NCI-H460 (cell line): ENCODE measurements around the gene MRPS16. TPM values are rescaled to one million over a fixed set of nuclear protein-coding genes. Genes with fewer than 3 reads are reported as not detected.
"Not testable (repeated sequence)": the region's sequence is repeated elsewhere in the genome, so short reads cannot be mapped to it uniquely, and the experiment has no call there.

Experiments used
- DNase-seq: peaks from one replicate; pipeline ENCODE4 v3.0.0-alpha.2; 2016; ENCODE audit warnings: low read depth; ENCODE audit errors: extremely low read depth
- polyA plus RNA-seq: library from polyadenylated mRNA; depleted of rRNA; stranded (reverse); fragments of >200 nt; gene quantifications from 2 replicates; pipeline ENCODE4 v1.2.3, GENCODE V29; 2014; cell fraction: nucleus; rRNA removed
- total RNA-seq: library from RNA; depleted of rRNA; stranded (reverse); fragments of >200 nt; shearing (Covaris generic); gene quantifications from 2 replicates; pipeline ENCODE4 v1.2.3, GENCODE V29; 2014; rRNA removed

MRPS16 gene
- 141 and 150 TPM in 2 replicates for total RNA-seq
- polyA plus RNA-seq = 88.3 and 93.5 TPM in 2 replicates

DNA sequence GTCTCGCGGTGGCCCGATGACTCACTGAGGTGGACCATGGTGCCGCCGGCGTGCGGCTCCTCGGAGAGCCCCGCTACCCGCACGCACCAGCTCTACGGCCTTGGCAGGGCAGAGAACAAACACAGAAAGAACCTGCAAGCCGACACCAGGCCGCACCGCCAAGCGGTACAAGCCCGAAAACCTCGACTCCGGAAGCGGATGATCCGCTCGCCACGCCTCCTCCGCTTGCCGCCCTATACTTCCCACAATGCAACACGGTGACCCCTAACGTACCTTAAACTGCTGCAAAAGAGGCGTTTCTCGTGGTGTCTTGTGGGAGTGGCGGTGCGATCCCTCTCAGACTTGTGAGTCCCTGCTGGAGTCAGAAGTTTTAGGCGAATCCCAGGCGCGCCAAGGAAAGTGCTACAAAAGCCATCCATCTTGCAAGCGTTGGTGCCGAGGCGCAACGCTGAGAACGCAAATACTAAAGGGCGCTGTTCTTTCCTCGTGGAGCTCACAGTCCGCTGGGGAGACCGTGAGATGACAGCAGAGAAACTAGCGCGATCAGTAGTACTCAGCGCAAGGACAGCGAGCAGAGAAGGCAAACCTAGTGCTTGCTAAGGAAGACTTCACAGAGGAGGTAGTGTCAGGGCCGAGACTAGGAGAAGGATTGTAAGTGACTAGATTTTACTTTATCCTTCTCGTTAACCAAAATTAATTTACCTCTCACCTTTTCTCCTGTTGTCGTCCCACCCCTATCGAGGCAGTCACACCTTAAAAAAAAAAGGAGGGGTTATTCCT, at the start of gene MRPS16:
MRPS16 (minus strand) TSS at position 200 of the 780 bp plus-strand sequence; CDS start at position 38, 162 bp downstream.
- DNase-seq = peak; percentile 96

- no peak for DNase-seq
Observed at GRCh38 chr10:73296946-73297345, 44.5 kb upstream of the MRPS16 start.

DNA sequence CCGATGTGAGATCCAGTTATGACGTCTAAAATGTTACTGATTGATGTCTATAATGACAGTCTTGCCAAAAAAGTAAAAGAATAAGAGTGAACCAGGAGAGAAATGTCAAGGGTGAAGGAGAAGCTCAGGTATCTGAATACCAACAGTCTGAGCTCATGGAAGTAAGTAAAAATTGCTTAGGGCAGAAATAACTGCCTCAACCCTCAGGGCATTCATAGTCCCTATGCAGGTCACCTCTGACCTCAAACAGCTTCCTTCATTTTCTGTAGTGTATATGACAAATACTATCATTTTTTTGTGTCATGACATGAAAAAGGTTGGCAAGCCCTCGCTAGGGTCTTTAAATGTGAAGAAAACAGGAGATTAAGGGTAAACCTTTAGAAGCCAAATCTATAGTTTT, 41.0 kb upstream of the MRPS16 start:
- no peak for DNase-seq

GRCh38 chr10:73289958-73290357, 37.5 kb upstream of the MRPS16 start:
- DNase-seq = no peak

GRCh38 chr10:73287441-73287840, 35.0 kb upstream of the MRPS16 start:
- no peak for DNase-seq

- DNase-seq = no peak
Observed at GRCh38 chr10:73281097-73281496, 28.7 kb upstream of the MRPS16 start.

DNA sequence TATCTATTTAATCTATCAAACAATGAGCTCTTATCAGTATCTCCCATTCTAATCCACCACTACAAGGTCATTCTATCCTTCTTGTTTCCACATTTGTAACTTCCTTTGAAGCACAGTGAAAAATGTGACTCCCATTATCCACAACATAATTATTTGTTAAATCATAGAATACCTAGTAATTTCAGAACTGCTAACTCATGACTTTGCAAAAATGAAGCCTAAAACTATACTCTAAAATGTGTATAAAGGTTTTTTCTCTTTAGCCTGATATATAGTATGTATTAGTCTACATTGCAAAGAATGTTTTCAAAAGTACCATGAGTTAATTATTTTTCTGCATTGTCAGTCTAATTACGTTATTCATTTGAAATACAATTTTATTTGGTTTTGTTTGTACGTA, 12.0 kb upstream of the MRPS16 start:
- DNase-seq = no peak

DNA sequence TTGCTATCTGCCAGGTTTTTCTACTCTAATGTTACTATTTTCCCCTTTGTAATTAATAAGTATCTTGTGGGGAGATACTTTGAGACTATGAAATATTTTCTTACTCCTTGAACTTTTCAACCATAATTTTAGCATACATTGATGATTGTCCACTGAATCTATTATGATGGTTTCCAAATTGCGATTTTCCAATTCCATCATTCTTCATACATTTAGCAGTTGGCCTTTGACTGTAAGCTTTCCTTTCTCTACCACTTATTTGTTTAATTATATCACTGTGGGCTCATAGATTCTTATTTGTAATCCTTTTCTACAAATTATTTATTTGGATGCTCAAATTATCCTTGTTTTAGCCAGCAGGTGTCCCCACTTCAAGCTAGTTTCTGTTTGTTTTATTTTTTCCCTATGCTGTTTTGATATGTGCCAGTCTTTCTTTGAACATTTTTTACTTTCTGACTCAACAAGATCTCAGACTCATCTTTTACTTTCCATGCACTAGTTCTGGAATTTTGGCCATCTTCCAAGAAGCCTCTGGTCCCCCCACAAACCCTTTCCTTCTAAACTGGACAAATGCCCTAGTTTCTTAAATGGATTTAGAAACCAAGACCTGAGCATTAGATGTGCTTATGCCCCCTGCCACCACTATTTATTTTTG, 11.4 kb upstream of the MRPS16 start:
- peak; percentile 30 for DNase-seq

- DNase-seq = no peak
Observed at GRCh38 chr10:73262880-73263555, 10.6 kb upstream of the MRPS16 start.

- peak; percentile 90 for DNase-seq
Observed at GRCh38 chr10:73262105-73262730, 9.8 kb upstream of the MRPS16 start.

DNA sequence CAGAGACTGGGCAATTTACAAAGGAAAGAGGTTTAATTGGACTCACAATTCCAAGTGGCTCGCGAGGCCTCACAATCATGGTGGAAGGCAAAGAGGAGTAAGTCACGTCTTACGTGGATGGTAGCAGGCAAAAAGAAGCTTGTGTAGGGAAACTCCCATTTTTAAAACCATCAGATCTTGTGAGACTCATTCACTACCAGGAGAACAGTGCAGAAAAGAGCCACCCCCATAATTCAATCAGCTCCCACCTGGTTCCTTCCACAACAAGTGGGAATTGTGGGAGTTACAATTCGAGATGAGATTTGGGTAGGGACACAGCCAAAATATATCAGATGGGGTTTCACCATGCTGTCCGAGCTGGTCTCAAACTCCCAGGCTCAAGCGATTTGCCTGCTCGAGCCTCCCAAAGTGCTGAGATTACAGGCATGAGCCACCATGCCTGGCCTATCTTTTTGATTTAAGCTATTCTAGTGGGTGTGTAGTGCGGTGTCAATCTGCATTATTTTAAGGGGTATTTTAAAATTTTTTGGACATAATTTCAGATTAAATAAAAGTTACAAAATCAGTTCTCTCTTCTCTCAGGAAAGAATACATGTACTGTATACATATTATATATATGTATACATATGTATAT, 9.0 kb upstream of the MRPS16 start:
- no peak for DNase-seq

GRCh38 chr10:73258612-73259011, 6.2 kb upstream of the MRPS16 start:
- DNase-seq = not testable (repeated sequence)

GRCh38 chr10:73253225-73253555, 746 bp upstream of the MRPS16 start:
- DNase-seq = no peak

DNA sequence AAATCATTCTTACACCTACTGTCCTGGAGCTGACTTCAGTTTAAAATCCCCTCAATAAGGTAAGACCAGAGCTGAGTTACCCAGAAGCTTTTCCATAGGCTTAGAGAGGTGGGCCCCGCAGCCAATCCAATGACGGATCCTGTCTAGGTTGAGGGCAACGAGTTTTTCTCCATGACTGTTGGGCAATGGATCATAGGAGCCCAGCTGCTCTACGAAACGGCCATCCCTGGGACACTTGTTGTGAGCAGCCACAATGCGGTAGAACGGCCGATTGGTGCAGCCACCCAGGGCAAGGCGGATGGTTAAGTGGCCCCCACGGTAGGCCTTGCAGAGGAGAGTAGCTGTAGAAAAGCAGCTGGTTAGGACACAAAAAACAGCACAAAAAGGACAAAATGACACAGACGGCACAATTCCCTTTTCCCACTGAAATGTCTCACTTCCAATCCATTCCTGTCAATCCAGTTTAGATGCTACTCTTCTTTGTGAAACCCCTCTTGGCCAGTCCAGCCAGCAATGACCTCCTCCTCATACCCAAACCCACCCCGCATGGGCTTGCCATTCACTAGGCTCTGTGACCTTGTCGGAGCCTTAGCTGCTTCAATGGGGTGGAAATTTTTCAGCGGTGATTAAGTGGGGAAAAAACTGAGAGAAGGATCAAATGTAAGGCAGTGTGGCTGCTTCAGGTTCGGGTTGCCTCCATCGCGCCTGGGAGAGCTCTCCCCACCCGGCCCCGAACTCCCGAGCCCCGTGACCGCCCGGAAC, 580 bp downstream of the MRPS16 start:
- no peak for DNase-seq

DNA sequence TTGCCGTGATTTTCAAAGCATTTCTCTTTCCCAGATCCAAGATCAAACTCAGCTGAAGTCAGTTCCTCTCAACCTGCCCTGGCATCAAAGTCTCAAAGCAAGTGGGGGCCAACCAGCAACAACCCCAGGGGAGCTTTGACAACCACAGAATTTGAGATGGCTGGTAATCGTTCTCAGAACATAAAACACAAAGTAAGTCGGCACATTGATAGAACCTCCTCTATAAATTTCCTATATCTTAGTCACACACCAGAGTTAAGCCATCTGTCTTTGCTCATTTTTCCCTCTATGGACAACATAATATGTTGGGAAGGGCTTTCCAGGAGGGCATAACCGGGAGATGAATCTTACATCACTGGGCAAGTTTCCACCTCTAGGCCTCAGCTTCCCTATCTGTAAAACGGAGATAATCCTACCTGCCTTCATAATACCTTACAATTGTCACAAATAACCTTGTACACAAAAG, 4.2 kb downstream of the MRPS16 start:
- no peak for DNase-seq

- DNase-seq = no peak
Observed at GRCh38 chr10:73247509-73248258, 4.8 kb downstream of the MRPS16 start.

GRCh38 chr10:73246646-73247508, 5.6 kb downstream of the MRPS16 start, which contains the start of gene DNAJC9:
Gene DNAJC9, minus strand, starts transcription at chr10:73247255. Its CDS starts 66 bp downstream, at chr10:73247189.
- DNase-seq = peak; percentile 91

- DNase-seq = no peak
Observed at GRCh38 chr10:73246322-73246645, 6.2 kb downstream of the MRPS16 start.
